22Rv1 (cell line): ENCODE data around the gene POLN.

Experiments
- CTCF ChIP-seq: fragments of 450-650 bp; IDR thresholded peaks from 2 replicates; pipeline ENCODE4 v1.5.1; 2017; ENCODE audit warnings: mild to moderate bottlenecking
- ZFX ChIP-seq: fragments of 450-650 bp; IDR thresholded peaks from 2 replicates; pipeline ENCODE4 v1.6.1; 2017; ENCODE audit warnings: antibody characterized with exemption, borderline replicate concordance

- TF ChIP-seq CTCF = no peak
- TF ChIP-seq ZFX = no peak
Observed at GRCh38 chr4:2257361-2258081, 15.6 kb upstream of the POLN start.
